ENCODE data around the gene ECT2.
"Not testable (repeated sequence)": the region's sequence is repeated elsewhere in the genome, so short reads cannot be mapped to it uniquely, and the experiment has no call there.

The ECT2 gene

DNA sequence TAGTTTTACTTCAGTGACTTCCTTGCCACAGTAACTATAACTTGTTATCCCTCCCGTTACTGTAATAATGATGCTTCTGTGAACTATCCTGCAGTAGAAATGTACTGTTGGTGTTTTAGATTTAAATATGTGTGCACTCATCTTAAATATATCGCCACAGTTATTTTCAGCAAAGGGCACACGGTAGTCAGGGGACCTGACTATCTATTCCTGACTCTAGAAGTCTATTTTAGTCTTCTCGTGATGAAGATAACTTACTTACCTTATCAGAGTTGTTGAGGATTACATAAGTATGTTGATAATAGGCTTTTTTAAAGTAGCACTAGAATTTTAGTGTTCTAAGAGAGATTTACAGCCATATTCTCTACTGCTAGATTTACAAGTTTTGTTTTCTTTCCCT lies 65.3 kb downstream of the ECT2 start:
- DNase-seq, result no peak

DNA sequence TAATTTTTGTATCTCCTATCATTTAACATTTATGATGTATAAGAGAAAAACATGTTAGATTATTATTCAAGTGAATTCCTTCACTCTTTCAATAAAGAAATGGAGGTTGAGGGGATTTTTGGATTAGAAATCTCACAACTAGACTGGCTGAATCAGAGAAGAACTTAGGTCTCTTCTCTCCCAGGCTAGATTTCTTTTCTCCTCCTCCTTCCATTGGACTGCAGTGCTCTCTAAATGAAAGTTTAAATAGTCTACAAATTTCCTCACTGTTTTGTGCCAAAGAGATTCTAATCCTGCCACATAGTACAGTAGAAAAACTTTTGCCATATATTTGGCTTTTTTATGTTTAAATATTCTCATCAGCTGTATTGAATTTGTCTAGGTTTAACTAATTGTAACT lies 65.8 kb downstream of the ECT2 start:
- no peak for DNase-seq

- no peak for DNase-seq
Measured at GRCh38 chr3:172816968-172817367, 66.4 kb downstream of the ECT2 start.

- no peak for DNase-seq
Measured at GRCh38 chr3:172820492-172820891, 70.0 kb downstream of the ECT2 start.

DNA sequence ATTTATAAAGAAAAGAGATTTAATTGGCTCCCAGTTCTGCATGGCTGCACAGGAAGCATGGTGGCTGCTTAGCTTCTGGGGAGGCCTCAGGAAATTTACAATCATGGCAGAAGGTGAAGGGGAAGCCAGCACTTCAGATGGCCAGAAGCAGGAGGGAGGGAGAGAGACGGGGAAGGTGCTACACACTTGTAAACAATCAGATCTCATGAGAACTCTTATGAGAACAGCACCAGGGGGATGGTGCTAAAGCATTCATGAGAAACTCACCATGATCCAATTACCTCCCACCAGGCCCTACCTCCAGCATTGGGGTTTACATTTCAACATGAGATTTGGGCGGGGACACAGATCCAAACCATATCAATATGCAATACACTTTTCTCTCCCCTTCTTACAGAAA lies 73.7 kb downstream of the ECT2 start:
- no peak for DNase-seq

- DNase-seq, result not testable (repeated sequence)
Measured at GRCh38 chr3:172827231-172827630, 76.7 kb downstream of the ECT2 start.

- DNase-seq, result no peak
Measured at GRCh38 chr3:172832983-172833382, 82.5 kb downstream of the ECT2 start.

GRCh38 chr3:172836390-172836997 lies 86.0 kb downstream of the ECT2 start:
- DNase-seq, result no peak

- no peak for DNase-seq
Measured at GRCh38 chr3:172839679-172840078, 89.2 kb downstream of the ECT2 start.

GRCh38 chr3:172840463-172840862 lies 89.9 kb downstream of the ECT2 start:
- no peak for DNase-seq

DNA sequence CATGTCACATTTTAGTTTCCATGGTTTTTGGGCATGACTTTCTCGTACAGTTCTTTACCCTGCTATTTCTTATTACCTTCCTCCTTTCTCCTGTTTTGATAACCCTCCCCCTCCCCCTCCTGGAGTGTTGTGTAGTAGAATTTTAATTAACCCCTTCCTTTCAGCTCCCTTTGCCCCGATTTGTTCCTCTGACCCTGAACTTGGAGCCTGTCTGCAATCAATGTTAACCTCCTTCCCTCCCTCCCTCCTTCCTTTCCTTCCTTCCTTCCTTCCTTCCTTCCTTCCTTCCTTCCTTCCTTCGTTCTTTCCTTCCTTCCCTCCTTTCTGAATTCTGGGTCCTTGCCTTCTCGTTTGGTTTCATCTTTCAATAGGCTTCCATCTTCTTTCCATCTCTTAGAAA lies 90.4 kb downstream of the ECT2 start:
- DNase-seq, result no peak

DNA sequence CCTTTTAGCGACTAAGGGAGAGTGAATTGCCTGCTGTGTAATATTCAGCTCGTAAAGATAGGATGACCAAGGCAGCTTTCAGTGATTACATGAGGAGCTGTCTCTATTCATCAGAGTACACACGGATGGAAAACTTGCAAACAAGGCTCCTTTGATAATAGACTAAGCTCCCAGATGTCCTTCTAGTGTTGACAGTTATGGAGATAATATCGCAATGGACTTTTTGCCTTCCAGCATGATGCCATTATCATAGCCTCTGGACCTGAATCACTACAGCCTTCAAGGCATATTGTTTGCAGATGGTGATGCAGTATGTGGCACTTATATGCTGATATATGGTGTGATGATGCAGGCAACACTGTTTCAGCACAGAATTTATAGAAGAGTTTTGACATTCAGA lies 93.9 kb downstream of the ECT2 start:
- no peak for DNase-seq

DNA sequence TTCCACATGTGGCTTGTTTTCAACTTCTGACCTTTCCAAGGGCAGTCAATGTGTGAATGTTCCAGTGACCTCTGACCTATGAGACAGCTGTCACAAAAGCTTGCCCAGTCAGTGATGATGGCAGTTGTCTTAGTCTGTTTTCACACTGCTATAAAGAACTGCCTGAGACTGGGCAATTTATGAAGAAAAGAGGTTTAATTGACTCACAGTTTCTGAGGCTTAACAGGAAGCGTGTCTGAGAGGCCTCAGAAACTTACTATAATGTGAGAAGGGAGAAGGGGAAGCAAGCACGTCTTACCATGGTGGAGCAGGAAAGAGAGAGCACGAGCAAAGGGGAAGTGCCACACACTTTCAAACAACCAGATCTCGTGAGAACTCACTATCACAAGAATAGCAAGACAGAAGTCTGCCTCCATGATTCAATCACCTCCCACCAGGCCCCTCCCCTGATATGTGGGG lies 95.6 kb downstream of the ECT2 start:
- no peak for DNase-seq

DNA sequence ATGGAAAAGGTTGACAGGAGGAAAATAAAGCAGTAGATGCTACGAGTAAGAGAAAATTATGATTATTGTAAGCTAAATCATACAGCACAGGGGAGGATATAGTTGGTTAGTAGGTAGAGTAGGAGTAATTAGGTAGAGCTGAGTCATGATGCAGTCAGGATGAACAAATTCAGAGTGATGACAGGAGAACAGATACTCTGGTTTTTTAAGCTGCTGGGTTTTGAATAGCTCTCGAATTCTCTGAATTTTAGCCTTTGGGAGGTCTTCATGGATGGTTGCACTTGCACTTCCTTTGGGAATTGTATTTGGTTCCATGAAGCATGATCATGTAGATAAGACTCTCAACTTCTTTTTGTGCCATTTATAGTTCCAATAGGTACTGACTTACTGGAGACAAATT lies 96.2 kb downstream of the ECT2 start:
- no peak for DNase-seq

GRCh38 chr3:172847292-172847691 lies 96.8 kb downstream of the ECT2 start:
- no peak for DNase-seq

- DNase-seq, result no peak
Measured at GRCh38 chr3:172848910-172849309, 98.4 kb downstream of the ECT2 start.

DNA sequence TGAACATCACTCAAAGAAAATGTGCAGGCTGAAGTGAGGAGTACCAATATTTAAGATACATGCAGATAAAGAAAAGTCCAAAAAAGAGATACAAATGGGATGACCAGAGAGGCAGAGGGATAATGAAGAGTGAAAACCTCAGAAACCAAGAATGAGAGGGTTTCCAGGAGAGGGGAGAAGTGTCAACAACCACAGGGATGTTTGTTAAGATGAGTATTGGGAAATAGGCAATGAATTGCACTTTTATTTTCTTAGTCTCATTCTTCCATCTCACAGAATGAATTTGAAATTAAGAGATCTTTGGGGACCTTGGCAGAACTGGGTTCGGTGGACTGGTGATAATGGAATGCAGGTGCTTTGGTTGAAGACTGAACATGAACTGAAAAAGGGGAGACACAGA lies 102.5 kb downstream of the ECT2 start:
- no peak for DNase-seq

DNA sequence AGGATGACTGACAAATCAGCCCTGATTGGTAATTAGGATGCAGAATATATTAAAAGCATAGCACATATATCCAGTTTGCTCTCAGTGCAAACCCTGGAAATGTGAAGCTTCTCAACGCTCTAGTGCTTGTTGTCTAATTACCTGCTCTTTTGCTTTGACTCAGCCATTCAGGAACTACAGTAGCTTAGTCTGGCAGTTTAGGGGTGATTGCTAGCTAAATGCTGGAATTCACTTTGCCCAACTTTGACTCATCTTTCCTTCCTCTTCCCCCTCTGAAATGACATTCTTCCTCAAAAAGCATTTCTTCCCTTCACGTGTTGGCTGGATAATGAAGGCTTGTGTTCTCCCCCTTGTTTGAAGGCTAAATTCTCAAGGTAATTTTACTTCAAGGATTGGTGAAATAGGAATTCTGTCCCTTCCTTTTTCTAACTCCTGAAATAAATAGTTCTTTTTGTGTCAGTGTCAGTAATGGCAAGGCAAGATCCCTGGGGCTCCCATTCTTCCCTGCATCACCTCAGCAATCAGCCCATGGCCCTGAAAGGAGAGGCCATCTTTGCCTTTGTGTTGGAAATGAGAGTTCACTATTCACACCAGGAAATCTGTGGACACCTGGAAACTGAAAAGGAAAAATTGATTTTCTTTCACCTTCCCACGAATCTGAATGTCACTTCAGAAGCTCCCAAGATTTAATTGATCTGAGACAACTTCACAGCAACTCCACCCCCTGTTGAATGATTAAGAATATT lies 103.6 kb downstream of the ECT2 start:
- no peak for DNase-seq

GRCh38 chr3:172855037-172855436 lies 104.5 kb downstream of the ECT2 start:
- DNase-seq, result no peak

DNA sequence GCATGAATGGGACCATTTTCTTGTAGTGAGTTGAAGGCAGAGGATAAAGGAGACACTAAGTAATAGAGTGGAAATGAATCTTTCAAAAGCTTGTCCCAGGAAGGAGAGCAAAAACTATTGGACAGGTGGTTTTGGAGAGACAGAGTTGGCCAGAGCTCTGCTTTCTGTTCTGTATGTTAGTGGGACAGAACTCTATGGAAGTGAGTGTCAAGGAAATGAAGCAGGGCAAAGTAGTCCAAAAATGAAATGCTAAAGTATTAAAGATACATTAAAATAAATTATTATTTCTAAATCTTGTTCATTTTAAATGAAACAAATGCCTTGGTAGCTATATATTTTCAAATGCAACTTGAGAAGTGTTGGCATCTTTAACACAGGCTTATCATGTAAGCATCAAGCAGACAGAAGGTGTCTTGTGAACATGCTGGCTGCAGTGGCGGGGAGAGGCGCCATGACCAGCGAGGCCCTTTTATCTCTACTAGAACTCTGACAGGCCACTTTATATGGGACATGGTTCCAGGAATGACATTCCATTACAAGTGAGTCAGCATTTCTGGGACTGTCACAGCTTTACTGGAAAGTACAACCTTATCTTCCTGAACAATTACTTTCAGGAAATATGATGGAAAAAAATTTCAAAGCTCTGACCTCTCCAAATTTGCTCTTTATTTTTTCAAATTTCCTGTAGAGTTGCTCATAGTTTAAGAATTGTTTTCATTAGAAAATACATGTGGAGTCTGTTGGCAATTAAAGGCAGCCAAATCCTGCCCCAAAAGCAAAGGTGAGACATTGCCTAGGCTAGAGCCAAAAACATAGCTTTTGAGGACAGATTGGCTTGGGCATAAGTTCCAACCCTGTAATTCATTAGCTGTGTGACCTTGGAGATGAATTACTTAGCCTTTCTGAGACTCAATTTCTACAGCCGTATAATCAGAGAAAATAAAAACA lies 106.5 kb downstream of the ECT2 start:
- DNase-seq, result no peak

GRCh38 chr3:172859041-172859440 lies 108.5 kb downstream of the ECT2 start:
- no peak for DNase-seq

DNA sequence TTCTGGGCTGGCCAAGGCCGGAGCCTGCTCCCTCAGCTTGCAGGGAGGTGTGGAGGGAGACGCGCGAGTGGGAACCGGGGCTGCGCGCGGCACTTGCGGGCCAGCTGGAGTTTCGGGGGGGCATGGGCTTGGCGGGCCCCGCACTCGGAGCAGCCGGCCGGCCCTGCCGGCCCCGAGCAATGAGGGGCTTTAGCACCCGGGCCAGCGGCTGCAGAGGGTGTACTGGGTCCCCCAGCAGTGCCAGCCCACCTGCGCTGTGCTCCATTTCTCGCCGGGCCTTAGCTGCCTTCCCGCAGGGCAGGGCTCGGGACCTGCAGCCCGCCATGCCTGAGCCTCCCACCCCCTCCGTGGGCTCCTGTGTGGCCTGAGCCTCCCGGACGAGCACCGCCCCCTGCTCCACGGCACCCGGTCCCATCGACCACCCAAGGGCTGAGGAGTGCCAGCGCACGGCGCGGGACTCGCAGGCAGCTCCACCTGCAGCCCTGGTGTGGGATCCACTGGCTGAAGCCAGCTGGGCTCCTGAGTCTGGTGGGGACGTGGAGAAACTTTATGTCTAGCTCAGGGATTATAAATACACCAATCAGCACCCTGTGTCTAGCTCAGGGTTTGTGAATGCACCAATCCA lies 116.3 kb downstream of the ECT2 start:
- not testable (repeated sequence) for DNase-seq

- DNase-seq, result no peak
Measured at GRCh38 chr3:172868582-172869200, 118.2 kb downstream of the ECT2 start.

All from left hindlimb (tissue), 1 donor.